ENCODE measurements around the gene DENND2C.
"Not testable (repeated sequence)": the region's sequence is repeated elsewhere in the genome, so short reads cannot be mapped to it uniquely, and the experiment has no call there.

DENND2C gene

DNA sequence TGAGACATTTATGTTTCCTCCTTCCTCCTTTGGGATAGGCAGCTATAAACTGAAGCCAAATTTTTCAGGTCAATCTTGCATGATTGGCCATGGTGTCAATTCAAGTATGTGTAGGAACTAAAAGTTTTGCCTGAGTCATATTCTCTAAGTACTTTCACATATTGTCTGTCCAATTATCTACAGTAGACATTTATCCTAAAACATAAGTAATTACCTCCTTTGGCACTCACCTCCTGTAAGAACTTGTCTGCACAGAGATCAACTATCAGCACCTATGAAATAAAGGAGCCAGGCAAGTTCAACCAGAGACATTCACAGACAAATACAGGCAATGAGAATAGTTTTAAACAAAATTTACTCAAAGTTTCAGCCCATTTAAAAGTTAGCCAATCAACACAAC lies 74.2 kb downstream of the DENND2C start:
- no peak for DNase-seq (ENCODE audit: low read depth)

DNA sequence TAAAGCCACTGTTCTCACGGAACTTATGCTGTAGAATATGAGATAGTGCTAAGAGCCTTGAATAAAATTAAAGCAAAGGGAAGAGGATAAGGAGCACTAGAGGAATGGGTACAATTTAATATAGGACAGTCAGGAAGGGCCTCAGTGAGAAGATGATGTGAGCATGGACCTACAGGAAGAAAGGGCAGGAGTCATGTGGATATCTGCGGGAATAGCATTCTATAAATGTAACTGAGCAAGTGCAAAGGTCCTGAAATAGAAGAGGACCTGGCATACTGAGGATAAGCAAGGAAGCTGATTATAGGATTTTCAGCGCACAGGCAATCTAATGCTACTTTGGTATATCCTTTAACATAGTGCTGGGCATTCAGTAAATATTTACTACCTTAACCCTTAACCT lies 75.8 kb downstream of the DENND2C start:
- DNase-seq (ENCODE audit: low read depth): no peak

DNA sequence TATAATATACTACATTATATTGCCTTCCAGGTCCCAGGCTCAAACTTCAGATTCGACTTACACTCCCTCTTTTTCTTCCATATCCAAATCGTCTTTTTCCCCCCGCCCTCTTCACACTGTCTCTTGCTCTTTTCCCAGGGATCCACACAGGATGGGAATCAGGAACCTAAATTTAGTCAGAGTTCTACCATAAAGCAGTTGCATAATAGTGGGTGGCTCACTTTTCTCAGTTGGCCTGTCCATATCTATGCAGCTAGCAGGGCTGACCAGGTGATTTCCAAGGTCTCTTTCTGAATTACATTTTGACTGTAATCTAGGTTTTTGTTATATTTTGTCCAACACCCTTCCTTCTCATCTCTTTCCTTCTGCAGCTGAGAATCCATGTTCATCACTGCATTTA lies 80.7 kb downstream of the DENND2C start:
- DNase-seq (ENCODE audit: low read depth): no peak

DNA sequence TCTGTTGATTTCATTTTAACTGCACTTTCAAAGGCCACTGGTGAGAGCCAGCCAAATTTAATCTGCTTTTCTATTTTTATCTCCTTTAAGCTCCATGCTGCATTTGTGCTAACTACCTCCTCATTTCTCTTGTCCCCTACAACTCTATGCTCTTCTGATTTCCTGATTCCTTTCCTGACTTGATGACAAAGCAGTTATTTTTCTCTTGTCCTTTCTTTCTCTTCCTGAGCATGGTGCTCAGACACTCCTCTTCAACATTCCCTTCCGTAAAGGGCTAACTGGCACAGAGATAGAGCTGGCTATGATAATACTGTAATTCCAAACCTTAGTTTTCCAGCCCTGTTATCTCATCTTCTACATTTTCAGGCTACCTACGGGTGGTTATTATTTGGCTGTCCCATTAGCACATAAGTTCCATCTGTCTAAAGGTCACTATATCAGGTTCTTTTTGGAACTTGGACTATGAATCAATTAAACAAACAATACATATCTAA lies 81.6 kb downstream of the DENND2C start:
- no peak for DNase-seq (ENCODE audit: low read depth)

DNA sequence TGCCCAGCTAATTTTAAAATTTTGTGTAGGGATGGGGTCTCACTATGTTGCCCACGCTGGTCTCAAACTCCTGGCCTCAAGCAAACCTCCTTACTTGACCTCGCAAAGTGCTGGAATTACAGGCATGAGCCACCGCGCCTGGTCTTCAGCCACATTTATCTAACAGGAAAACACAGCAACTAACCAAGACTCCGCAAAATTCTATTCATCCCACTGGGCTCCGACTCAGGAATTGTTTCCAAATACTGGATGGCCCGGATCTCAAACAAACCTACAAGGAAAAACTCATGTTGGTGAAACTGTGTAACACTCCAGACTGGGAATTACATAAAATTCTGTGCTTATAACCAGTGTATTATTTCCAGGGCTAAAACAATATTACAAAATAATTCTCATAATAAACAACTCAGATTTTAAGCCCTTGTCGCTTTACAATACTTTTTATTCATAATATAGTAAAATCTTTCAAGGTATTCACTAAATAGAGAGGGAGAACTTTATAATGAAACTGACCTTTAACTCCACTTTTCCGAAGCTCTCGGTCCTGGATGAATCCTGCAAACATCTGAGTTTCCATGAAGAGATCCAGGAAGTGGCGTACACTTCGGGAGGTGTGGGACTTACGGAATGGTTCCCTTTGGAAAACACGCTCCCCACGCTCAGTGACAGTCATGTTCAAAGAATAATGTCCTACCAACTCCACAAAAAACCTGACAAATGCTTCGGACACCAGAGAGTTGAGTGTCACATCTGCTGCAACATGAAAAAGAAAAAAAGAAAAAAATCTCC lies 82.5 kb downstream of the DENND2C start:
- no peak for DNase-seq (ENCODE audit: low read depth)

DNA sequence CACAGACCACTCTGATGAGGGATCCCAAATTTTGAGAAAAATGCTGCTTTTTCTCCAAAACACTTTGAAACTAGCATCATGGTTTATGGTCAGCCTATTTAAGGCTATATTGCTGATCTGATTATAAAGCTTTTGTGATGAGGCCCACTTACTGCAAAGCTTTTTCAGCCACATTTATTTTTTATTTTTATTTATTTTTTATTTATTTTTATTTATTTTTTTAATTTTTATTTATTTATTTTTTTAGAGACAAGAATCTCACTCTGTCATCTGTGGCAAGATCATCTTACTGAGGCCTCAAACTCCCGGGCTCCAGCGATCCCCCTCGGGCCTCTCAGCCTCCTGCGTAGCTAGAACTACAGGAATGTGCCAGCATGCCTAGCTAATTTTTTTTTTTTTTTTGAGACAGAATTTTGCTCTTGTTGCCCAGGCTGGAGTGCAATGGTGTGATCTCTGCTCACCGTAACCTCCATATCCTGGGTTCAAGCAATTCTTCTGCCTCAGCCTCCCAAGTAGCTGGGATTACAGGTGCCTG lies 83.3 kb downstream of the DENND2C start:
- DNase-seq (ENCODE audit: low read depth): no peak

DNA sequence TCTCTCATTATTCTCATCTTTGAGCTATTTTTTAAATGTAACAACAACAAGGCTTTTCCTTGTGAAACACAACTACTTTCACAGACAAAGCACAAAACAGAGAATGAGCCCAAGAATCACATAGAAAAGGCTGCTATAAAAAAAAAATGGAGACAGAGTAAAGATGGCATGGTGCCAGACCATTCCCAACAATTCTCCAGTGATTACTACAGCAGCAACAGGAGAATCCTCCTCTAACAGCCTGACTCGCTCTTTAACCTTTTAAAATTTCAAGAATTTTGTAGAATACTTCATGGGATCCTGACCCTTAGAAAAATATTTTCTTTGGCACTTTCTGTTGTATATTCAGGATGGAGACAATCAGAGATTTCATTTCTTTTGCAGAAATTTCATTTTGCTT lies 84.6 kb downstream of the DENND2C start:
- no peak for DNase-seq (ENCODE audit: low read depth)

DNA sequence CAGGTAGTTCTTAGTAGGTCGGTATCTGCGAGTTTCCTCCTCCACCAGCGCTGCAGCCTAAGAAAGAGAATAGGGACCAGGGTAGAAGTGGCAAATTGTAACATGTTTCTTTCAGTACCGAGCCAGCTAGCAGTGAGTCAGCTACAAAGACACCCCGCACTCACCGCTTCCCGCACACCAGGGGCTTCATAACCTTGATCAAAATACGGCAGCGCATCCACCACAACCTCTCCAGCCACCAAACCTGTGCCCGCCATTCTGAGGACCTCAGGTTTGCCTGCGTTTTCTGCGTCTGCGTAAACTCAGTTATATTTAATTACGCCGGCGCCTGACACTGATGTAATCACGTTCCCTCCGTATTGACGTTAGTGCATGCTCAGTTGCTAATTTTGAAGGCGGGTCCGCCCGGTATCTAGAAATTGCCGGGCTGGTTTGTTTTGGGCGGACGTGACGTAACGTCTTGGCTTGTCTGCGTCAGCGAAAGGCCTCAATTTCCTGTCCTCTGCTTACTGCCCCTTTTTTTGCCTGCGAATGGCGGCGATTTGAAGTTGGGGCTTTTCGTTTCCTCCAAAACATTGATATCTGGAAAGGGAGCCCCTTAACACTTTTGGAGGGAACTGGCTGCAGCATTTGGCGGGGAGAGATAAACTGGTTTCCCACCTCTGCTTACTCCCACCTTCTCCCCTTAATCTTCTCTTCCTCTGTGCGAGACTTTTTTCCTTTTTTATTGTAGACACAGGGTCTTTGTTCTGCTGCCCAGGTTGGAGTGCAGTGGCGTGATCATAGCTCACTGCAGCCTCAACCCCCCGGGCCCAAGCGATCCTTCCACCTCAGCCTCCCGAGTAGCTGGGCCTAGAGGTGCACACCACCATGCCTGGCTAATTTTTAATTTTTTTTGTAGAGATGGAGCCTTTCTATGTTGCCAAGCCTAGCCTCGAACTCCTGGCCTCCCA lies 88.2 kb downstream of the DENND2C start, which contains the start of gene BCAS2:
TSS of gene BCAS2 (minus strand) at position 281 of the 953 bp plus-strand sequence. CDS start at position 257, 24 bp downstream.
- DNase-seq (ENCODE audit: low read depth): peak; percentile 78

DNA sequence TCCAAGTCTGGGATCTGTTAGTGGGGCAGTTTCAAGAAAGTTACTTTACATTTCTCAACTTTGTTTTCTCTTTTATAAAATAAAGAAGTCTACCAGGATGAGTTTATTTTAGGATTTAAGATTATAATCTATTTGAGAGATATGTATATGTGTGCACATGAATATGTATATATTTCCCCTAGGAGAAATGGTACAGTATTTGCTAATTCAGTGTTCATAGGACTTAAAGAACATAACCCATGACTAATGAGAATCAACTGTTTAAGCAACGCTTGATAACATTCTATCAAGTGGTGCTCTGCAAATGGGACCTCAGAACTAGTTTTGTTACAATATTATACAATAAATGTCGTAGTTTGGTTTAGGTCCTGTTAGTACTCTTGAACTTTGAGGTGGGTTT lies 95.5 kb downstream of the DENND2C start:
- no peak for DNase-seq (ENCODE audit: low read depth)

DNA sequence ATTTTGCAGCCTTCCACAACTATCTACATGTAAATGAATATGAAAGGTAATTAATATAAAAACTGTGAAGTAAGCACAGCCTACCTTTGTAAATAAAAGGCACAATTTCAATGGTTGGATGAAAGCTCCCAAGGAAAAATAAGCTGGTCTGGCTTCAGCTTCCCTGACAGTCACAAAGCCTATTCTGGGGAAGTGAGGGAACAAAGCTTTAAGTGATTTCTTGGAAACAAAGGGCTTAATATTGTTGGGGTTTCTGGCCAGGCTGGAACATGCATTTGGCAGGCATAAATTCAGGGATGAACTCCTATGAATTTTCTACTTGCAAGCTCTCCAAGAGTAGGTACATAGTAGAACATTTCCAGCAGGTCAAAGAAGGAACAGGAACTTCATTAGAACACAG lies 105.7 kb downstream of the DENND2C start:
- no peak for DNase-seq (ENCODE audit: low read depth)

DNA sequence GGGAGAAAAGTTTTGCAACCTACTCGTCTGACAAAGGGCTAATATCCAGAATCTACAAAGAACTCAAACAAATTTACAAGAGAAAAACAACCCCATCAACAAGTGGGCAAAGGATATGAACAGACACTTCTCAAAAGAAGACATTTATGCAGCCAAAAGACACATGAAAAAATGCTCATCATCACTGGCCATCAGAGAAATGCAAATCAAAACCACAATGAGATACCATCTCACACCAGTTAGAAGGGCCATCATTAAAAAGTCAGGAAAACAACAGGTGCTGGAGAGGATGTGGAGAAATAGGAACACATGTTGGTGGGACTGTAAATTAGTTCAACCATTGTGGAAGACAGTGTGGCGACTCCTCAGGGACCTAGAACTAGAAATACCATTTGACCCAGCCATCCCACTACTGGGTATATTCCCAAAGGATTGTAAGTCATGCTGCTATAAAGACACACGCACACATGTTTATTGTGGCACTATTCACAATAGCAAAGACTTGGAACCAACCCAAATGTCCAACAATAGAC lies 106.8 kb downstream of the DENND2C start:
- DNase-seq (ENCODE audit: low read depth): not testable (repeated sequence)

DNA sequence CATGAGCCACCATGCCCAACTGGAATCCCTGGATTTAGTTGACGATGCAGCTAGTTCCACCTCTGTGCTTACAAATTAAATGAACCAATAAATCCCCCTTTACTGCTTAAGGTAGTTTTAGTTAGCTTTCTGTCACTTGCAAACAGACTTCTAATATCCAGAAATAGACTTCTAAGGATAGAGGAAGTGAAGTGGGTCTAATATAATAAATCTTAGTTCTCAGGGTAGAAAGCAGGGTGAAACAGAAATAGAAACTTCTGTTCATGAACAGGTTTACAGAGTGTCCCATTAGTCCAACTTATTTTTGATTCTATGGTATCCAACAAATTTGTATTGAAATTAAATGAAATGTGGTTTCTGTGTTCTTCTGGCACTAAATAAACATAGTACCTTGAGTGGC lies 108.5 kb downstream of the DENND2C start:
- no peak for DNase-seq (ENCODE audit: low read depth)

DNA sequence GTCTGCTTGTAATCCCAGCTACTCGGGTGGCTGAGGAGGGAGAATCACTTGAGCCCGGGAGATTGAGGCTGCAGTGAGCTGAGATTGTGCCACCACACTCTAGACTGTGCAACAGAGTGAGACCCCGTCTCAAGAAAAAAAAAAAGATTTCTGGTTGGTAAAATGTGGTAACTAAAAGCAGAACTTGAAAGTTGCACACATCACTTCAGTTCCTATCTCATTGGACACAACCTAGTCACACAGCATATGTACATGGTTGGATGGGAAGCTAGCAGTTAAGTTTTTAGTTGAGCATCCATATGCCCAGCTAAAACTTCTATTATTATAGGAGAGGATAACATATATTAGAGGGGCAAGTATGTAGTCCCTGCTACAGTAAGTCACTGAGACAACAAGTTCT lies 110.5 kb downstream of the DENND2C start:
- DNase-seq (ENCODE audit: low read depth): no peak

DNA sequence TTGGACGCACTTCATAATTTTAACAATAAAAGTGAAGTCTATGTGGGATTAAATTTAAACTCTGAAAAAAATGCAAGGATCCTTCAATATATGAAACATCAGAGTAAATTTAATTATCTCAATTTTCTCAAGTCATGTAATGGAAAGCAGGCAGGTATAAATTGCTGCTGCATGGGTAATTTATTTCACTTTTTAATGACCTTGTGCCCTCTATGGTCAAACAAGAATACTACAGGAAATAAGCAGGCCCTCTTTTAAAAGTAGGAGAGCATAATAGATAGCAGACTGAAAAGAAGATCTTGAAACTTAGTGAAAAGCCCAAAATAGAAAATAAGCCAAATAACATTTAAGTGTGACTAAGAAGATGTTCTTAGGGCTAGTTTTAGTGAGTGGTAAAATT lies 111.3 kb downstream of the DENND2C start:
- no peak for DNase-seq (ENCODE audit: low read depth)

DNA sequence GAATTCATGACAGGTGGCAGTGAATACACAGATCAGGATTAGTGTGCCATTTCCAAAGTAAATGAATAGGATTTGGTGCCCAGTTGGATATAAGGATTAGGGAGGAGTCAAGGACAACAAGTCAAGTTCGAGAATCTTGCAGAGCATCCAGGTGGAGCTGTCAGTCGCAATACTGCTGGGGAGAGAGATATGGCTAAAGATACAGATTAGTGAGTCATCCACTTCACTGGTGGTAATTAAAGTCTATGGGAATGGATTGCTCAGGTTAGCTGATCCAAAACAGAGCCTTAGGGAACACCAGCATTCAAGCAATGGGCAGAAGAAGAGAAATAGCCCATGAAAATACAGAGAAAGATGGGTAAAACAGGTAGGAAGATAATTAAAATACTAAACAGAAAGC lies 115.3 kb downstream of the DENND2C start:
- DNase-seq (ENCODE audit: low read depth): no peak

DNA sequence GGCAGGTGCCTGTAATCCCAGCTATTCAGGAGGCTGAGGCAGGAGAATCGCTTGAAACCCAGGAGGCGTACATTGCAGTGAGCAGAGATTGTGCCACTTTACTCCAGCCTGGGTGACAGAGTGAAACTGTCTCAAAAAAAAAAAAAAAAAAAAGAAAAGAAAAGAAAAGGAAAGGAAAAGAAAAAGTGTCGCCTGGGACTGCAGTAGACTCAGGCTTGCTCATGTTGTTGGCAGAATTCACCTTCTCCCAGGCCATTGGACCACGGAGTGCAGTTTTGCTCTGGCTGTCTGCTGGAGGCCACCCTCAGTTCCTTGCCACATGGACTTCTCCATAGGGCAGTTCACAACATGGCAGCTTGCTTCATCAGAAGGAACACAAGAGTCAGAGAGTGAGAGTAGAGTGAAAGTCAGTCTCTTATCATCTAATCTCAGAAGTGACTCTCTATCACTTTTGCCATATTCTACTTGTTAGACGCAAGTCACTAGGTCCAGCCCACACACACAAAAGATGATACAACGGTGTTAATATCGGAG lies 117.7 kb downstream of the DENND2C start:
- no peak for DNase-seq (ENCODE audit: low read depth)

DNA sequence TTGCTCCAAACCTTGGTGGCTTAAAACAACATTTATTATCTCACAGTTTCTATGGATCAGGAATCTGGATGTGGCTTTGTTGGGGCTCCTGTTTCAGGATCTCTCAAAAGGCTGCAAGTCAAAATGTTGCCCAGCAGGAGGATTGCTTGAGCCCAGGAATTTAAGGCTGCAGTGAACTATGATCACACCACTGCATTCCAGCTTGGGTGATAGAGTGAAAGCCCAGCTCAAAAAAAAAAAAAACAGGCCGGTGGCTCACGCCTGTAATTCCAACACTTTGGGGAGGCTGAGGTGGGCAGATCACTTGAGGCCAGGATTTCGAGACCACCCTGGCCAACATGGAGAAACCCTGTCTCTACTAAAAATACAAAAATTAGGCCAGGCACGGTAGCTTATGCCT lies 118.4 kb downstream of the DENND2C start:
- DNase-seq (ENCODE audit: low read depth): no peak

DNA sequence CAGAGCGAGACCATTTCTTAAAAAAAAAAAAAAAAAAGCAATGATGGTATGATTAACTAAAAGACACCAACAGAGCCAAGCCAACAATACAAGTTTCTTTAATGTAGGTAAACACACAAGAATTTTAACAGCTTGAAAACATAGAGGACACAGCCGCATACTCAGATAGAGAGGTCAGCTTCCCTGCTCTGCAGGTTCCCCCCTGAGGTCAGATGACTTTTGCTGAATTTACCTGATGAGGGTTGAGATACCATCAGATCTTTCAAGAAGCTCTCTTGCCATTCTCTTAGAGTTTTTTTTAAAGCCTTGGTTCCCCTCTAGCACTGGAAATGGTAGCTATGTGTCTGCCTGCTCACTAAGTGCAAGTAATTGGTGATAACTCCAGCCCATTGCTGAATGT lies 119.5 kb downstream of the DENND2C start:
- DNase-seq (ENCODE audit: low read depth): no peak

DNA sequence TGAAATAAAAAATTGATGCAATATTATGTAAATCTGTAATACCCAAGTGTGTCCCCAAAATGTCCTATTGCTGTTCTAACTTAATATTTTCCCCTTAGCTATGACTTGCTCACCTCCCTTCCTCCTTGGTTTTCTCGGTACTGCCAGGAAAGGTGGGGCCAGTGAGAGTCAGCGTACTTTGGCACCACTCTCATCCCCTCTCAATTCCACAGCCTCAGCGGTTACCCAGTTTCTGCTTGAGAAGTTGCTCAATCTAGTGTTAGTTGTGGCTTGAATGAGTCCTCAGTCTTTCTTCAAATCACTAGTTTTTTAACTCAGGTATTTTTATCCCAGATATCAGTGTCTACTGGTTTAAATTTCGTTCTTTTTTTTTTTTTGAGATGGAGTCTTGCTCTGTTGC lies 120.7 kb downstream of the DENND2C start:
- no peak for DNase-seq (ENCODE audit: low read depth)

DNA sequence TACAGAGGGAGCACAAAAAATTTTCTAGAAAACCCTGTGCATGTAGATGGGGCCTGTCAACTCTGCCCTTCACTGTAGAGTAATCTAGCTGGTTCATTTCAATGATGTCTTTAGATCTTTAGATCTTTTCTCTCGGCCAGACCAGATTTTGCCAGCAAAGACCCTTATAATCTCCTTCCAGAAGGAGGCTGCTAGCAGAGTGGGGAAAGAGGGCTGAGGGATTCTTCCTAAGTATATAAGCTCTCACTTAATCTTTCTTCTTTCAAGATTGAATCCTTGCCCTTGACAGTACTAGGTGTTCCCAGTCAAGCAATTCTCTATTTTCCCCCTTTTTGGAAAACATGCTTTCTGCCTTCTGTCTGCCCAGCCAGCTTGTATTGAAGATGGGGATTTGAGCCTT lies 122.8 kb downstream of the DENND2C start:
- DNase-seq (ENCODE audit: low read depth): no peak

DNA sequence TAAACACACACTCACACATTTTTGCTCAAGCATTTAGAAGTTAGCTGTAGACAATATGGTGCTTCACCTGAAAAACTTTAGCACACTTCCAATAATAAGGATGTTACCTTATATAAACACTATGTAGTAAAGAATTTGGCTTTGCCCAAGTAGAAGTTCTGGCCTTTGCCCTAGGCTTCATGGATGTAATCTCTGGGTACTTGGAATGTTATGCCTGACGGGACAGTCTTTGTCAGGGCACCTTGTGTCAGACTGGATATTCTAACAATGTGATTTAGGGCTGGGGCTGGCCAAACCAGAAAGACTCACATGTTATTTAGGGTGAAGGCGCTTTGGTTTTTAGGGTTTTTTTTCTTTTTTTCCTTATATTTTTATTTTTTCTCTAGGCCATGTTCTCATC lies 124.1 kb downstream of the DENND2C start:
- DNase-seq (ENCODE audit: low read depth): no peak

DNA sequence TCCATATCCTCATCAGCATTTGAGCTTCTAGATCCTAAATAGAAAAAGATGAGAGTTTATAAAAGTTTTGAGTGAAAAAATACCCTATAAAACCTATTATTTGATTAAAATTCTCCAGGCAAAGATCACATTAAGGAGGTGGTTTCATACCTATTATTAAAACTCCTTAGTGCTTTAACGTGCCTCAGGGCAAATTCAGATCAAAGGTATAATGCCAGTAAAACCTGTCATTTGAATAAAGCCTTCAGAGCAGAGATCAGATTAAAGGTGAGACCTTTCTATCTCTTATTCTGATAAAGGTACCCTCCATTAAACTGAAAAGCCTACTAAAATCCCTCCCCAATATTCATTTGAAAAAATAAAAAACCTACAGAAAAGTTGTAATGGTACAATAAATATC lies 124.5 kb downstream of the DENND2C start:
- no peak for DNase-seq (ENCODE audit: low read depth)

Data from stimulated activated CD8-positive, alpha-beta memory T cell treated with anti-CD3 and anti-CD28 coated beads, Interleukin-15, amount 100 ng/mL, for 24 hours (primary cell).